Fibroblast of the aortic adventitia (primary cell): ENCODE measurements around the gene KCNH1. TPM values are rescaled to one million over a fixed set of nuclear protein-coding genes. Genes with fewer than 3 reads are reported as not detected.

Experiments used
- DNase-seq: peaks from one replicate; pipeline ENCODE4 v3.0.0-alpha.2; 2010; ENCODE audit warnings: low read depth
- H3K4me3 ChIP-seq: 2 replicates; pipeline ENCODE4 v1.5.1; 2011; ENCODE audit warnings: low read depth, mild to moderate bottlenecking, control low read depth, low read length, moderate library complexity
- CTCF ChIP-seq: IDR thresholded peaks from 2 replicates; pipeline ENCODE4 v1.5.1; 2011; ENCODE audit warnings: mild to moderate bottlenecking, low read length, control low read depth, inconsistent platforms; ENCODE audit not compliant: insufficient read depth
- total RNA-seq: library from RNA; depleted of rRNA; stranded (reverse); fragments of >200 nt; gene quantifications from 2 replicates; pipeline ENCODE4 v1.2.3, GENCODE V29; 2012; ENCODE audit warnings: low replicate concordance

KCNH1 gene
- total RNA-seq, 1 donor, result not detected

GRCh38 chr1:210882414-210883221, 251.3 kb downstream of the KCNH1 start:
- TF ChIP-seq CTCF, result no peak
- no peak overlapping the region for H3K4me3 ChIP-seq
- no peak for DNase-seq

GRCh38 chr1:210878564-210878963, 255.4 kb downstream of the KCNH1 start:
- no peak overlapping the region for H3K4me3 ChIP-seq
- DNase-seq, result no peak
- no peak for TF ChIP-seq CTCF

- DNase-seq, result no peak
- no peak for TF ChIP-seq CTCF
- H3K4me3 ChIP-seq, result no peak overlapping the region
These were observed 257.7 kb downstream of the KCNH1 start for GRCh38 chr1:210876275-210876674.

- no peak for TF ChIP-seq CTCF
- no peak for DNase-seq
- H3K4me3 ChIP-seq, result no peak overlapping the region
These were observed 267.4 kb downstream of the KCNH1 start for GRCh38 chr1:210866532-210866931.

- H3K4me3 ChIP-seq, result no peak overlapping the region
- DNase-seq, result no peak
- no peak for TF ChIP-seq CTCF
These were observed 276.2 kb downstream of the KCNH1 start for GRCh38 chr1:210857705-210858104.

GRCh38 chr1:210857146-210857663, 276.7 kb downstream of the KCNH1 start:
- H3K4me3 ChIP-seq, result no peak overlapping the region
- DNase-seq, result no peak
- TF ChIP-seq CTCF, result no peak
